ENCODE results near the gene GPC5. TPM values are rescaled to one million over a fixed set of nuclear protein-coding genes. Genes with fewer than 3 reads are reported as not detected.

The GPC5 gene
- total RNA-seq, 1 donor = not detected

GRCh38 chr13:92553470-92554114 lies 1155.2 kb downstream of the GPC5 start:
- DNase-seq (ENCODE audit: low read depth) = no peak
- TF ChIP-seq, protein P1, sequence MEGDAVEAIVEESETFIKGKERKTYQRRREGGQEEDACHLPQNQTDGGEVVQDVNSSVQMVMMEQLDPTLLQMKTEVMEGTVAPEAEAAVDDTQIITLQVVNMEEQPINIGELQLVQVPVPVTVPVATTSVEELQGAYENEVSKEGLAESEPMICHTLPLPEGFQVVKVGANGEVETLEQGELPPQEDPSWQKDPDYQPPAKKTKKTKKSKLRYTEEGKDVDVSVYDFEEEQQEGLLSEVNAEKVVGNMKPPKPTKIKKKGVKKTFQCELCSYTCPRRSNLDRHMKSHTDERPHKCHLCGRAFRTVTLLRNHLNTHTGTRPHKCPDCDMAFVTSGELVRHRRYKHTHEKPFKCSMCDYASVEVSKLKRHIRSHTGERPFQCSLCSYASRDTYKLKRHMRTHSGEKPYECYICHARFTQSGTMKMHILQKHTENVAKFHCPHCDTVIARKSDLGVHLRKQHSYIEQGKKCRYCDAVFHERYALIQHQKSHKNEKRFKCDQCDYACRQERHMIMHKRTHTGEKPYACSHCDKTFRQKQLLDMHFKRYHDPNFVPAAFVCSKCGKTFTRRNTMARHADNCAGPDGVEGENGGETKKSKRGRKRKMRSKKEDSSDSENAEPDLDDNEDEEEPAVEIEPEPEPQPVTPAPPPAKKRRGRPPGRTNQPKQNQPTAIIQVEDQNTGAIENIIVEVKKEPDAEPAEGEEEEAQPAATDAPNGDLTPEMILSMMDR (IDR thresholded peaks at IDR 0.05; ENCODE audit: insufficient read depth, low read depth, low read length) = no peak
- H3K4me3 ChIP-seq (ENCODE audit: low read depth, low read length) = no peak overlapping the region

- H3K4me3 ChIP-seq (ENCODE audit: low read depth, low read length) = no peak overlapping the region
- DNase-seq (ENCODE audit: low read depth) = no peak
- TF ChIP-seq, protein P1 (IDR thresholded peaks at IDR 0.05; ENCODE audit: insufficient read depth, low read depth, low read length) = no peak
Measured at GRCh38 chr13:92560883-92561282, 1162.5 kb downstream of the GPC5 start.

- TF ChIP-seq, protein P1 (IDR thresholded peaks at IDR 0.05; ENCODE audit: insufficient read depth, low read depth, low read length) = no peak
- no peak for DNase-seq (ENCODE audit: low read depth)
- no peak overlapping the region for H3K4me3 ChIP-seq (ENCODE audit: low read depth, low read length)
Measured at GRCh38 chr13:92564942-92565341, 1166.5 kb downstream of the GPC5 start.

DNA sequence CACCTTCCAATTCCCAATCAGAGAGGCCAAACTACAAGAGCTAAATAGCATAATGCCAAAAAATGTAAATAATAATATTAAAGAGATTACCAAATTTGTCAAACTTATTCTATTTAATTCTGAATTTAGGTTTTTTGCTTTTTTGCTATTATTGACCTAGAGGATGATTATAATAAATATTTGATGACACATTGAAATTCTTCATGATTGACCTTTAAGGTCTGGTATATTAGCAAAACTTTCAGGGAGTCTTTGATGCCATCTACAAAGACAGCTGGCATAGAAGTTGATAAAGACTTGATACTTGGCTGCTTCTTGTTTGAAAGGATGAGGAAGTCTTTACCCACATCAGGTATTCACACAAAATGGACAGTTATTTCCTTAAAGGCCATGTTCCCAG lies 1168.3 kb downstream of the GPC5 start:
- no peak for DNase-seq (ENCODE audit: low read depth)
- no peak overlapping the region for H3K4me3 ChIP-seq (ENCODE audit: low read depth, low read length)
- TF ChIP-seq, protein P1 (IDR thresholded peaks at IDR 0.05; ENCODE audit: insufficient read depth, low read depth, low read length) = no peak

DNA sequence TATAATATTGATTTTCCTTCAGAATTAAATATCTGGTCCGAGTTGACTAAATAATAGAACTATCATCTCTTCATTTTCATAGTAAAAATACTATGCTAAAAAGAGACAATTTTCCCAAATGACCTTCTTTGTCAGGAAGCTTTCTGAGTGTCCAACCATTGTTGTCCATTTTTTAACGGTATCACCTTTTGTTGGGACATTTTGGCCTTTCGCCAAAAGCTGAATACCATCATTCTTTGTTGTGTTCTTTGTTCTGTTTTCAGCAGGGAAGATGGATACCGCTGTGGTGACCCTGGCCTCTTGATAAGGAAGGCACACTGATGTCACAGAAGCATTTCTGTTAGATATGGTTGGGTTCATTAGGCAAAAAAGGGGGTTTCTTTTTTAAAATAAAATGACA lies 1173.8 kb downstream of the GPC5 start:
- no peak overlapping the region for H3K4me3 ChIP-seq (ENCODE audit: low read depth, low read length)
- TF ChIP-seq, protein P1 (IDR thresholded peaks at IDR 0.05; ENCODE audit: insufficient read depth, low read depth, low read length) = no peak
- no peak for DNase-seq (ENCODE audit: low read depth)

DNA sequence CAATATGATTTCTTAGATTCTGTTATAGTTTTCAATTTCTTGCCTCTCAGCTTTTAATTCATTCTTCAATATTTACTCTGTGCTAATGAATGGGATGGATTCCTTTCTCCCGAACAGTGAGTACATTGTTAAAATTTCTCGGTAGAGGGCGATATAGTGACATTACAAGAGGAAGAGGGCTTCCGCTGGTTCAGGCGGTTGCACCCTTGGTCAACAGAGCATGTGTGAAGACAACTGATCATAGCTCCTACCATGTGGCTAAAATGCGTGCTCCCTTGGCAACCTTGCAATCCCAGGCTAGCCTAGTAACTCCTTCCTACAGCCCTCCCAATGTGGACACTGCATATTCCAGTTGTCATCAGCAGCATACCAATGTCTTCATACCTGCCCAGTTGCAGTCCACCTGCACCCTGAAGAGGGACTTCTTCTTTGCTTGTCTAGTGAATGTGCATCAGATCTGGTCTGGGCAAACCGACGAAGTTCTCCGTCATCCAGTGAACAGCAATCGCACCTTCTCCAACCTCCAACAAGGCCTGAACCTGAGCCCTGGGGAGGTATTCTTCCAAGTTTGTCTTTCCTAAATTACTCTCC lies 1175.1 kb downstream of the GPC5 start:
- H3K4me3 ChIP-seq (ENCODE audit: low read depth, low read length) = no peak overlapping the region
- DNase-seq (ENCODE audit: low read depth) = peak; percentile 20
- TF ChIP-seq, protein P1 (IDR thresholded peaks at IDR 0.05; ENCODE audit: insufficient read depth, low read depth, low read length) = peak; percentile 35
